ENCODE data around the gene GOLPH3.

GOLPH3 gene

DNA sequence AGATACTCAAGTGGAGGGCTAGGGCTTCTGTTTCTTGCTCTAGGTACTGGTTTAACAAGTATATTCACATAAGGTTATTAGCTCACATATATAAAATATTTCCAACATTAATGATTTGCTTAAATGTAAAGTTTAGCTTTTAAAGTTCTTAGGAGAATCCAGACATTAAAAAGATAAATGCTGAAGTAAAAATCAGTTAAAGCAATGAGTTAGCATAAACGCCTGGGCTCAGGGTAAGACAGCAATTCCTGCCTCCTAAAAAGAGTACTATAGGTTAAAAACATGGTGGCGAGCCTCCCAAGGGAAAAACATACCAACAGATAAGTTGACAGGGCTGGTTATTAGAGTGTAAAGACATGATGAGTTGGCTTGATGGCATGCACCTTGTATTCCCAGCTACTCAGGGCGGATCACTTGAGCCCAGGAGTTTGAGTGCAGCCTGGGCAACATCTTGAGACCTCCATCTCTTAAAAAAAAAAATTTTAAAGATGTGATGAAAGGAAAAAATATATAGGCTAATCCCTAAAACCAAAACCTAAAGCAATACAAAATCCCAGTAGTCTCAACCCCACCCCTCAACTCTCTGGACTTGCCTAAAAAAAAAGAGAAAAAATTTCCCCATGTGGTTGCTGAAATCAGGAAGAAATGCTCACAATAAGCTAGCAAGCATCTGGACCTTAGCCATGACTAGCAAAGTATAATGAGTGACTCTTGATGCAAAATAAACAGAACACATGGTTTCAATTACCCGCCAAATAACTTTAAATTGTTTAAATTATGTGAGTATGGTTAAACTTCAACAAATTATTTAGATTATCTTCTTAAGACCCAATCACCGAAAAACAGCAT, 3.6 kb downstream of the GOLPH3 start:
- DNase-seq = no peak

DNA sequence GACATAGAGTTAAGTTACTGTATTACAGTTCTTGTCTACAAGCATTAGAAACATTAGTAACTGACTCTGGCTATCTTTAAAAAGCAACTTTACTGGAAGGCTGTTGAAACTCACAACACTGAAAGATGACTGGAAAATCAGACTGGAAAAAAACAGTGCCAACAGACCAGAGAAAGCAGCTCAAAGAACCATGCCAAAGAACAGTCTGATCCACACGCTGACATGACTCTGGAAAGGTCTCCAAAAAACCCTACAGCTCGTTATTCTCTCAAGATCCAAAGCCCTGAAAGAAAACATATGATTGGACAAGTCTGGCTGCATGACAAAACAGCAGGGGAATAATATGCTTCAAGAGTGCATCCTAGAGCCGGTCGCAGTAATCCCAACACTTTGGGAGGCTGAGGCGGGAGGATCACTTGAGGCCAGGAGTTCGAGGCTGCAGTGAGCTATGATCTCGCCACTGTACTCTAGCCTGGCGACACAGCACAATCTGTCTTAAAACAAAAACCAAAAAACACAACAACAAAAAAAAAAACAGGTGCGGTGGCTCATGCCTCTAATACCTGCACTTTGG, 5.6 kb downstream of the GOLPH3 start:
- DNase-seq = no peak

DNA sequence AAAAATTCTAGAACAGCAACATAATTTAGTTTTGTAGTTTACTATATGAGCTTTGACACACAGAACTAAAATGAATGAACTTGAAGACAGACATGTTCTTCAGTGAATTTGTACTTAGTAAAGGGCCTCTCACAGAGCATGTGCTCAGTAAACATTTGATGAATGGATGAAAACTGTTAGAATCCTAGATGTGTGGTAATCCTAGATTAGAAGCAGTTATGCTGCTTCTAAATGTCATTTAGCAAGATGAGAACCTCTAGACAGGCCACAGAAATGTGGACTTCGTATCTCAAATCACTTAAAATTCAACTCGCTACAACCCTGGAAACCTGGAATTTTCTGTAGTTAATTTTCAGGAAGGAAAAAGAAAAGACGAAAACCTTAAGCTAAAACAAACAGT, 8.5 kb downstream of the GOLPH3 start:
- no peak for DNase-seq

DNA sequence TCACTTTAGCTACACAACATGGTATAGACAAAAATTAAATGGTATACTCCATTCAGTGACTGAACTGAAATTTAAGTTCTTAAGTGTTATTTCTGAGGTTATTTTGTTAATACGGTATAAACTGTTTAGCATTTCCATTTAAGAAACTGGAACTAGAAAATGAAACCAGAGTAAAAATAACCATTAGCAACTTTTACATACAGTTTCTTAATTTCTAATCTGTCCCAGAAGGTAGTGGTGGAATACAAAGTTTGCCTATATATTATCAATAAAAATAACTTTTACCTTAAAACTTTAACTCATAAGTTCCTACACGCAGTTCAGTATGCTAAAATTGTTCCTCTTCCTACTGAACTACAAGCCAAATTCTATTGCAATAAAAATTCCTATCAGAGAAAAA, 10.3 kb downstream of the GOLPH3 start:
- DNase-seq = no peak

DNA sequence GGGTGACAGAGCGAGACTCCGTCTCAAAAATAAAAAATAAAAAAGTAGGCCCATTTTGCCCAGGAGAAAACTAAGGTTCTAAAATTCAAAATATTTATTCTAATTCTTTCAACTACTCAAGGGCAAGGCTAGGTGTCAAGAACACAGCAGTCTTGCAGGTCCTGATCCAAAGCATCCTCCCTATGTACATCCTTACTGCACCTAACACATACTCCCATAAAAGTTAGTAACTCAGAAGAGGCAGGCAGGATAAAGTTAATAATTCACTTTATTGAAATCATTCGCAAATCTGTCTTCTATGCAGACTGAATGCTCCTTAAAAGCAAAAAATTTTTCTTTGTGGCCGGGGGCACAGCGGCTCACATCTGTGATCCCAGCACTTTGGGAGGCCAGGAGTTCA, 11.1 kb downstream of the GOLPH3 start:
- DNase-seq = no peak

DNA sequence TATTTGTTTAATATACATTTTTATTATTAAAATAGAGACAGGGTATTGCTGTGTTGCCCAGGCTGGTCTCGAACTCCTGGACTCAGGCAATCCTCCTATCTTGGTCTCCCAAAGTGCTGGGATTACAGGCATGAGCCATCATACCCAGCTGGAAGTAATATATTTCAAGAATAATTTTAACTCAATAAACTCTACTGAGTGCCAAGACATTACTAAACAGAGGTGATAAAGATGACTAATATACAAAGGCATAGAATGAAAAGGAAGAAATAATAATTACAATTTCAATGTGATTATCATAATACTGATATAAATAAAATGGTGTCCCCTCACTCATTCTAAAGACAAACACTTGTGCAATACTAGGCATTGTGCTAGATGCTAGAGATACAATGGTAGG, 13.9 kb downstream of the GOLPH3 start:
- no peak for DNase-seq

DNA sequence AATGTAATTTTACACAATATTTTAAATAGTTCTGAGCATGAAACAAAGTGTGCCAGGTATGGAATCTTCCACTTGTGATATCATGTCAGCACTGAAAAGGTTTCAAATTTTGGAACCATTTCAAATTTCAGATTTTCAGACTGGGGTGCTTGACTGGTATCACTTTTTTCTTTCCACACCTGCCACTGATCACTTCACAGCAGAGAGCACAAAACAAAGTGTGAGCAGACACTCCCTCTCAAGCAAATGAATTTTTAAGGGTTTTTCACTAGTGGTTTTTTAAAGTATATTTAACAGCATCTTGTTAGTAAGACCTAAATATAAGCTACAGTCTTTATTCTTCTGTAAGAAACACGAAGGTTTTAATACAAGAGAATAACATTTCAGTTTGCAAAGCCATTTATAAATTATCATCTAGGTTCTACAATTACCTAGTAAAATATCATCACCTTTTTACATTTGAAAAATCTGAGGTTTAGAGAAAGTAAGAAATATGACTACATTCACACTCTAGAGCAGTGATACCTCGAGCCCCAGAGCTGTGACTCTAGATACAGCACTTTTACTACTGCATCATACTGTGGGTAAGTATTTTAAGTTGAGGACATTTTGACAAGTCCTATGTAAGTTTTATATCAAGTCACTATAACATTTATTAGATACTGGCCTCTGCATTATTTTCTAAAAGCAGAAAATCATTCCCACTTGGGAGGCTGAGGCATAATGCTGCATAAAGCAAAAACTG, 14.6 kb downstream of the GOLPH3 start:
- no peak for DNase-seq

DNA sequence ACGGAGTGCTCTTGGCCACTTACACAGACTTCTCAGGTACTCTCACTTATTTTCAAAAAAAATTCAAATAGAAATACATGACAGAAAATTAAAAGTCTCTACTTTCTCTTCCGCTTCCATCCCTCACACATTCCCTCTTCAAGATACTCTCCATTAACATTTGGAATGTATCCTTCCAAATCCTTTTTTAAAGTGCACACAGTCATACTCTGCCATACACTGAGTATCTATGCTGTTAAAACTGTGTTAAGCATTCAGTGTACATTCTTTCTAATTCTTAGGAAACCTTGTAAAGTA, 15.5 kb downstream of the GOLPH3 start:
- DNase-seq = no peak

DNA sequence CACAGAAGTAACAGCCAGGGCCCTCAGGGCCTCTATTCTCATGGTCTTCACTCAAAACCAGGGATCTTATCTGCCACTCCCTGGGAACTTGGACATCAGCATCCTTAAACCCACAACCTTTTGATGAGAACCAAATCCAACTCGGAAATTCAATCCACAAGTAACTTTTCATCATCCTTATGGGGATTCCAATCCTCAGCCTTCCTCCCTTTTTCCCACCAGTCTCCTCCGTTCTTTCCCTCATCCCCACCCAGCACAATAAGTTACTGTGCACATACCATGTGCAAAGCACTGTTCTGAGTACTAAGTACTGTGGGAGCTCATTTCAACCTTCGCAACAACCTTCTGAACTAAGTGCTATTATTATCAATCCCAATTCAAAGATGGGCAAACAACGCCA, 17.0 kb downstream of the GOLPH3 start:
- no peak for DNase-seq

DNA sequence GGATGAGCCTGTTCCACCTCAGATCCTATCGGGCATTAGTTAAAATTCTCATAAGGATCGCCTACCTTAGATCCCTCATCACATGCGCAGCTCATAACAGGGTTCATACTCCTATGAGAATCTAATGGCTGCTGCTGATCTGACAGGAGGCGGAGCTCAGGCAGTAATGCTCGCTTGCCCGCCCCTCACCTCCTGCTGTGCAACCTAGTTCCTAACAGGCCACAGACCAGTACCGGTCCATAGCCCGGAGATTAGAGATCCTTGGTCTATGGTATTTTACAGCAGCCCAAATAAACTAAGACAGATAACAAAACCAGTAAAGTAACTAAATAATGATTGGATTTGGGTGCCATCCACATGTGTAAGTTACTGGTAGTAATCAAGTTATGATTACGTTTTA, 17.5 kb downstream of the GOLPH3 start:
- no peak for DNase-seq

DNA sequence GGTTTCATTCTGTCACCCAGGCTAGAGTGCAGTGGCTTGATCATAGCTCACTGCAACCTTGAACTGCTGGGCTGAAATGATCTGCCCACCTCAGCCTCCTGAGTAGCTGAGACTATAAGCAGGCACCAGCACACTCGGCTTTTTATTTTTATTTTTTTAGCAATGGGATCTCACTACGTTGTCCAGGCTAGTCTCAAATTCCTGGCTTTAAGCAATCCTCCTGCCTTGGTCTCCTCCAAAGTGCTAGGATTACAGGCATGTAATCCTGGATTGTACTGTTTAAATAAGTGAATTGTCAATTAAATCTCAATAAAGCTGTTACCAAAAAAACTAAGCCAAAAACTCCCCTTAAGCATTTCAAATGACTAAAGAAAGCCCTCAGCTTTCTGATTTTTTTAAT, 18.9 kb downstream of the GOLPH3 start:
- no peak for DNase-seq

DNA sequence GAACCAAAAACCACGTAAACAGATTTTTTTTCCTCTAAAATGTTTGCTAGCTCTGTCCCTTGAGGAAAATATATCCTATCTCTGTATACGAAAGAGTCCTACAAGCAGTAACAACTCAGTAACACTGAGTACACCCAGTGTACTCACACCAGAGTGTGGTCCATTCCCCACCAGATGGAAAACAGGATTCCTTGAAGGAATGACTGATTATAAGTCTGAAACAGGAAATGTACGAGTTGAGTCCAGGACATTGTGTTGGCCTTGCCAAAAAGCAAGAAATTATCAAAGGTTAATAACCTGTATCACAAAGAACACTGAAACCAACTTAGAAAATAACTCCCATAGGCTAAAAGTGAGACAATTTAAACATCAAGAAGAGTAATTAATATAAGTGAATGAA, 20.4 kb downstream of the GOLPH3 start:
- no peak for DNase-seq

DNA sequence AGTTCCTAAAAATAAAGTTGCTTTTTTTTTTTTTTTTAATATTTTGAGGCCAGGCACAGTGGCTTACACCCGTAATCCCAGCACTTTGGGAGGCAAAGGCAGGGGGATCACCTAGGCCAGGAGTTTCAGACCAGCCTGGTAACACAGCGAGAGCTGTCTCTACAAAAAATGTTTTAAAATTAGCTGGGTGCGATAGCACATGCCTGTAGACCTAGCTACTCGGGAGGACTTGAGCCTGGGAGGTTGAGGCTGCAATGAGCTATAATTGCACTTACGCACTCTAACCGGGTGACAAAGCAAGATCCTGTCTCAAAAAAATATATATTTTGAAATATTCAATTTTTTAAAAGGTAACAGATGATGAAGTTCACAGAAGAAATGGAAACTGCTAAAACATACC, 22.9 kb downstream of the GOLPH3 start:
- no peak for DNase-seq

DNA sequence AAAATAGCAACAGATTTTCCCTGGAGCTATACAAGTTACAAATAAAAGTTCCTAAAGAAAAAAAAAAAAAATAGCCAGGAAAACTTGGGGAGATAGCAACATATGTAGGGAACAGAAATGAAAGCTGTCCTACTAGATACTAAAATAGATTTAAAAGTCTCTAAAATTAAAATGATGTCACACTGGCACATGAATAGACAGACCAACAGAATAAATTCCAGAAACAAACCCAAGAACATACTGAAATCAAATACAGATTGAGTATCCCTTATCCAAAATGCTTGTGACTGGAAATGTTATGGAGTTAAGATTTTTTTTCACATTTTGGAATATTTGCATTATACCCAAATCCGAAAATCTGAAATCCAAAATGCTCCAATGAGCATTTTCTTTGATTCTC, 23.8 kb downstream of the GOLPH3 start:
- DNase-seq = no peak

DNA sequence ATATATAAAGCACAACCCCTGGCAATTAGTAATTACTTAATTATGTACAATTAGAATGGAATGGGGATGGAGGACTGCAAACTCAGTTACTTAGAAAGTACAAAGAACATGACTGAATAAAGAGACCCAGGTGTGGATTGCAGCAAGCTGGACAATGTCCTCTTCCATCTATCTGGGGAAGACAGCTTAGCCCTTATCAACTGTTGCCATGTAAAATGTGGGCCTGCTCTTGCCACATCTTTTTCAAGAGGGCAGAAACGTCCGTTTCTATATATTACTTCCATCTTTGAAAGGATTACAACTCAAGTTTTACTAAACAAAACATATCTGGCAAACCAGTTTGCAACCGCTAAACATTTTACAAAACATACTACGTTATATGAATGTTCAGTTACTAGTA, 26.2 kb downstream of the GOLPH3 start:
- DNase-seq = no peak

DNA sequence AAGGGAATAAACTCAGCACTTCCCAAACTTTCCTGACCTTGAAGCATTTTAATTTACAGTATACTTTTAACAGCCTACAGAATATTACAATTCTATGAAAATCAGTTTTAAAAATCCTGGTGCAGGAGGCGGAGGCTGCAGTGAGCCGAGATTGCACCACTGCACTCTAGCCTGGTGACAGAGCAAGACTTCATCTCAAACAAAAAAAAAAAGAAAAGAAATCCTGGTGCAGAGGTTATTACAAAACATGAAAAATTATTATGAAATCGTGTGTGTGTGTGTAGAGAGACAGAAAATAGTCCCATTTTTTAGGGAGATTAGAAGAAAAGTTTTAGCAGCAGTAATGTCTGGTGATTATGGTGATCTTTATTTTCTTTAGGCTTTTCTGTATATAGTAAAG, 26.9 kb downstream of the GOLPH3 start:
- DNase-seq = no peak

DNA sequence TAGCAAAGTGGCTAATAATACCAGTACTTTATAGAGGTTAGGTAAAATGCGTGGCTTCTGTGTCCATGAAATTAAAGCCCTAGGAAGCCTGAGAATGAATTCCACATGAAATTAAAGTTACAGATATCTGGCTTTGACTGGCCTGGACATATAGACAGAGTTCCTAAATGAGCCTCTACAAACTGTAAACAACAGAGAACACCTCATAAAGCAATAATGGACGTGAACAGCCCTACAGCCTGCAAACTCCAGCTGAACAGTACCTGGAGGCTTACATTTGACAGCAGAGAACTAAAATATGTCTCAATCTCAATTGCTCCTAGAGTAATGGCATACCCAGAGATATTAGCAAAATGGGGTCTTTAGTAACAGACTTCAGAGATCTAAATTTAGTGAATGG, 28.7 kb downstream of the GOLPH3 start:
- DNase-seq = no peak

DNA sequence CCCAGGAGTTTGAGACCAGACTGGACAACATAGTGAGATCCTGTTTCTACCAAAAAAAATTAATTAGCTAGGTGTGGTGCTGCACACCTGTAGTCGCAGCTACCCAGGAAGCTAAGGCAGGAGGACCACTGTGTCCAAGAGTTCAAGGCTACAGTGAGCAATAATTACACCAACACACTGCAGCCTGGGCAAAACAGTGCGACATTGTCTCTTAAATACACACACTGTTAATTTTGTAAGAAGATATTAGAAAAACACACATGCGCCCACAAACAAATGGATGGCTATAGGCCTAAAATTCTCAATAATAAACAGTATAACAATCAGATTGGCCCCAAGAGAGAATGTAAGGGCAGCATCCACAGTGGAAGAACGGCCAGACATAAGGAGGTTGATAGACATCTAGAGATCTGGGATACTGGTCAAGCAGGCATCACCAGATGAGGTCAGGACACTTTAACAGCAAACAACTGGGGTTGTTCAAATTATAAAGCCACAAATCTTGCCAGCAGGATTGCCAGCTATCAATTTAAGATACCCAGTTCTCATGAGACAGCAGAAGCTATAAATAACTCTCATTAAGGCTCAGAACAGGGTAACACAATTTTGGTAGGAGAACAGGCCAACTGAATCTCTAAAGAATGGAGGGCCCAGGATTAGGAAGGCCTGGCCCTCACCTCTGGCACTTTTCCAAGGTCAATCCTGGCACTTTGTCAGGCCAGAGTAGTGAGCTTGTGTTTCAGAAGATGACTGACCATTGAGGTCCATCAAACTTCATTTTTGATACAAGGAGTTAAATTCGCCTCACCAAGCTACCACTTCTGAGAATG, 29.5 kb downstream of the GOLPH3 start:
- no peak for DNase-seq

DNA sequence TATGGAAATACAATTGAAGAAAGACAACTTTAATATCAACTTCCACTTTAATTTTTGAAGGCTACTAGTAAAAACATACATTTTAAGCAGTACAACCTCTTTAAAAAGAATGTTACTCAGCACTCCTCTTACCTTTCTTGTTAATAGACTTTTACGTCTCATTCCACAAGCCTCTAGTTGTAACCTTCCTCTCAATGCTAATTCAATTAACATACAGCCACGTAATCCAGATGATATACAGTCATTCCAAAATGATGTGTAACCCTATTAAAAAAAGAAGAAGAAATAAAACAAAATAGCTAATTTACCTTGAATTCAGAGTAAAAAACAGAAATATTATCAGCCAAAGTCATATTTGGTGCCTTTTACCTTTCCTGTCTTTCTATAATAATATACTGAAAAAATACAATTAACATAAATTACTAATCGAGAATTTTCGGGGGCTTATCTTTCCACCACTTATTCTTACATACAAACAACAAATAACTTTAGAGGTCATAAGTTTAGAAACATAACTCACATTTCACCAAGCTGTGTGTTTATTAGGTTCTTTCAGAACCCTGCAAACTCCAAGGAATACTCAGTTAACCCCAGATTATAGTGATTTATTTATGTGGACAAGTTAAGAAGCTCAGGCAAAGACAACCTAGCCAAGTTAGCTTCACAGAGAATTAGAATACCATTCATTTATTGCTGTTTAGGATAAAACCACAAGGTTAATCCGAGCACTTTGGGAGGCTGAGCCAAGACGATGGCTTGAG, 30.3 kb downstream of the GOLPH3 start:
- no peak for DNase-seq

DNA sequence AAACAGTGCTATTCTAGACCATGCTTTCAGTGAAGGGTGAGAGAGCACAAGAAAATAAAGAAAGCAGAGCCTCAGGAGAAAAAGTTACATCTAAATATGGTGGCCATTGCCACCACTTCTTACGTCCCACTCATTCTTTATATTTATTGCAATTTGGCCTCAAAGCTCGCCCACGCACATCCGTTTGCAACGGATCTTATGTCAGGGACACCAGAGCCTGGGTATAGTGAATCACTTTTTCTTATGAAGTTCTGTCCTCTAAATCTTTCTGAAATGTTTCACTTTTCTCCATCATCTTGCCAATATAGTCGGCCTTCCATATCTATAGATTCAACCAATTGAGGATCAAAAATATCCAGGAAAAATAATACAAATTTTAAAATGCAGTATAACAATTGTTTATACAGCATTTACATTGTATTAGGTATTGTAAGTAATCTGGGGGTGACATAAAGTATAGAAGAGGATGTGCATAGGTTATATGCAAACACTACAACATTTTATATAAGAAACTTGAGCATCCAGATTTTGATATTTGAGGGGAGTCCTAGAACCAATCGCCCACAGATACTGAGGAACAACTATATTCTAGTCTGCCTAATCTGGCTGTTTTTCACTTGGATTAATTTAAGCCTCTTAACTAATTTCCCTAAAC, 35.2 kb downstream of the GOLPH3 start:
- DNase-seq = no peak

DNA sequence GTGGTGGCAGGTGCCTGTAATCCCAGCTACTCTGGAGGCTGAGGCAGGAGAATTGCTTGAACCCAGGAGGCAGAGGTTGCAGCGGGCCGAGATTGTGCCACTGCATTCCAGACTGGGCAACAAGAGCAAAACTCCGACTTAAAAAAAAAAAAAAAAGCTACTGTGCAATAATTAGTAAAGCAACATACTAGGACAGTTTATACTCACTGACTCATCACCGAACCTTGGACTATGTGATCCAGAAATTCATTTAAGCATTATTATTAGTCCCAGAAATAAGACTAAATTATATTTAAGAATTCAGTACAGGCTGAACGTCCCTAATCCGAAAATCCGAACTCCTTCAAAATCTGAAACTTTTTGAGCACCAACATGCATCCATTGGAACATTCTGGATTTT, 37.8 kb downstream of the GOLPH3 start:
- DNase-seq = no peak

DNA sequence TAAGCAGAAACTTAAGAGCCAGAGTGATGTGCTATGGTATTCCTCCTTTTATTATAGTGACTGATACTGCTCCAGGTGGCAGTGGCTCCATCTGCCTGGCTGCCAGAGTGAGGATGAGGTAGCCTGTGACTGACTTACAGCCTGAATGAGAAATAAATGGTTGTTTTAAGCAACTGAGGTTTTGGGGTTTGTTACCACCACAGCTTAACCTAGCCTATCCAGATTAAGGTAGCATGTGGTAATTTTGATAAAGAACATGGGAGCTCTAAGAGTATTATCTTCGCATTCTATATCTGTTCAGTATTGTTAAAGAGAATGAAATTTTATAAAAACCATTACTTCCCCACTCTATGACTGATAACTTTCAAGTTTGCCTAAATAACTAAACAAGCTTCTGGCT, 39.0 kb downstream of the GOLPH3 start:
- no peak for DNase-seq
